UCSD-AML1 (cell line): Measurements from ENCODE around the gene CACNA1H.
A peak's percentile ranks its signal among the peaks of the same experiment; 100 is the strongest.
"Not testable (repeated sequence)": the region's sequence is repeated elsewhere in the genome, so short reads cannot be mapped to it uniquely, and the experiment has no call there.

ENCODE experiments used
- DNase-seq: peaks from one replicate; lab custom pipeline; 2025; ENCODE audit not compliant: unreplicated experiment; lab: John Stamatoyannopoulos, UW

The CACNA1H gene

GRCh38 chr16:1190789-1191188, 37.9 kb downstream of the CACNA1H start:
- DNase-seq: not testable (repeated sequence)

- DNase-seq: no peak
These were observed 39.6 kb downstream of the CACNA1H start for GRCh38 chr16:1192384-1193073.

GRCh38 chr16:1193143-1193824, 40.4 kb downstream of the CACNA1H start:
- no peak for DNase-seq

- no peak for DNase-seq
These were observed 41.1 kb downstream of the CACNA1H start for GRCh38 chr16:1193825-1194581.

GRCh38 chr16:1194665-1195392, 41.9 kb downstream of the CACNA1H start:
- DNase-seq: peak; percentile 15

- DNase-seq: no peak
These were observed 42.4 kb downstream of the CACNA1H start for GRCh38 chr16:1195393-1195666.

GRCh38 chr16:1196494-1196893, 43.6 kb downstream of the CACNA1H start:
- no peak for DNase-seq

- no peak for DNase-seq
These were observed 44.4 kb downstream of the CACNA1H start for GRCh38 chr16:1197237-1197866.

GRCh38 chr16:1198194-1198593, 45.3 kb downstream of the CACNA1H start:
- no peak for DNase-seq

GRCh38 chr16:1198671-1199346, 45.9 kb downstream of the CACNA1H start:
- not testable (repeated sequence) for DNase-seq

- no peak for DNase-seq
These were observed 46.6 kb downstream of the CACNA1H start for GRCh38 chr16:1199347-1200013.

- no peak for DNase-seq
These were observed 47.2 kb downstream of the CACNA1H start for GRCh38 chr16:1200014-1200627.

GRCh38 chr16:1201444-1201843, 48.5 kb downstream of the CACNA1H start:
- DNase-seq: no peak

- no peak for DNase-seq
These were observed 49.4 kb downstream of the CACNA1H start for GRCh38 chr16:1202274-1202673.

GRCh38 chr16:1204933-1205332, 52.0 kb downstream of the CACNA1H start:
- DNase-seq: no peak

GRCh38 chr16:1206326-1206725, 53.4 kb downstream of the CACNA1H start:
- no peak for DNase-seq

GRCh38 chr16:1206786-1207185, 53.9 kb downstream of the CACNA1H start:
- DNase-seq: no peak

GRCh38 chr16:1208239-1208830, 55.4 kb downstream of the CACNA1H start:
- DNase-seq: peak; percentile 60

GRCh38 chr16:1209081-1209480, 56.2 kb downstream of the CACNA1H start:
- no peak for DNase-seq
